HG02938 (cell line): ENCODE data around the gene SLF1.

Experiments used
- ATAC-seq: cut with Tn5 transposase; IDR thresholded peaks from one replicate; pipeline ENCODE4 v1.9.1; 2021; ENCODE audit warnings: mild to moderate bottlenecking, moderate library complexity; ENCODE audit not compliant: unreplicated experiment

The SLF1 gene

DNA sequence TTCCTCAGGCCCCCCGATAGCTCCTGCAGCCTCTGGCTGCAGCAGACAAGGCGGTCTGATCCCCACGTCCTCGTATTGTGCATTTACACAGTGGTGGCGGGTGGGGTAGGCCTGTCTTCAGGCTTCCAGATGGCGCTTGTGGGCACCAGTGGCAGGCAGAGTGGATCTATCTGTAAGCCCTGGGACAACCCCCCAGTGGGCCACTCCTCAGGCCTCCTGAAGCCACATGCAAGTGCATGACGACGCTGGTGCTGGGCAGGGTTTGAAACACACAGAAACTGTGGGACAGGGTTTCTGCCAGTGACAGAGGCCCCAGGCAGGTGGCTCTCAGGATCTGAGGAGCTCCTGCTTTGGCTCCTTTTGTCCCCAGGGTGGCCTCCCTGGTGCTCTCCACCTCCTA lies 42.0 kb downstream of the SLF1 start:
- no peak for ATAC-seq

DNA sequence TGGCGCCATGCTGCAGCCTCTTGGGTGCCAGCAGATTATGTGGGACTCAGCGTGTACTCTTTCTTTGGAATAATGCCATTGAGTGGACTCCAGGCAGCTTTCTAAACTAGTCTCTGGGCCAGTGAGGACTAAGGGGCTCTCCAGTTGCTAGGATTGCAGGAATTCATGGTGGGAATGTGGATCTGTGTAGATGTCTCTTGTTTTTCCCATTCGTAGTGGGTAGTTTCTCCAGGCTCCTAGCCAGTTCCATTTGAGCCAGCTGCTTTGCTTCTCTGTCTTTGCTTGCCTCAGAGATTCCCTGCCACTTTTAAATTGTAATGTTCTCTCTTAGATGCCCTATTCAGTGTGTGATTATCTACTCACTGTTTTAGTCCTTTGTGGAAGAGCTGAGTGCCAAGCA lies 42.6 kb downstream of the SLF1 start:
- ATAC-seq, result no peak

DNA sequence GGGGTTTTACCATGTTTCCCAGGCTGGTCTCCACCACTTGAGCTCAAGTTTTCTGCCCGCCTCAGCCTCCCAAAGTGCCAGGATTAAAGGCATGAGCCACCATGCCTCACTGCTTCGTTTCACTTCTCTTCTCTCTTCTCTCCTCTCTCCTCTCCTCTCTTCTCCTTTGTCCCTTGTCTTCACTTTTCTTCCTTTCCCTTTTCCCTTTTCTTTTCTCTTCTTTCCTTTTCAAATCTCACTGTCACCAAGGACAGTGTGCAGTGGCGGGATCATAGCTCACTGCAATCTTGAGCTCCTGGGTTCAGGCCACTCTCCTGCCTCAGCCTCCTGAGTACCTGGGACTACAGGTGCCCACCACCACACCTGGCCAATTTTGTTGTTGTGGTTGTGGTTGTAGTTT lies 49.5 kb downstream of the SLF1 start:
- ATAC-seq, result no peak

DNA sequence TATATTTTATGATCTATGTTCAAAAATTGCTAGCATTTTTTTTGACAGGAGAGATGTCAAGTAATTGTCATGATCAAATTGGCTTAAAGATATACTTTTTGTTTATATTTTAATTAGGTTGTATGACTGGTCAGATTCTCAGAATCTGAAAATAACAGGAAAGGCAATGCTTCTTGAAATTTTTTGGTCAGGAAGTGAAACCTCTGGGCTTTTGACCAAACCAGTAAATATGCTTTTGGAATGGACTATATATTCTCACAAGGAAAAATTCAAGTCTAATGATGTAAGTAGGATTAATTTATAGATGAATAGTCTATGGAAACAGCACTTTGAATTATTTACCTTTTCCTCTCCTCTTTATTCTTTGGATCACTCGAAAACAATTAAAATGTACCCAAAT lies 52.3 kb downstream of the SLF1 start:
- ATAC-seq, result no peak

DNA sequence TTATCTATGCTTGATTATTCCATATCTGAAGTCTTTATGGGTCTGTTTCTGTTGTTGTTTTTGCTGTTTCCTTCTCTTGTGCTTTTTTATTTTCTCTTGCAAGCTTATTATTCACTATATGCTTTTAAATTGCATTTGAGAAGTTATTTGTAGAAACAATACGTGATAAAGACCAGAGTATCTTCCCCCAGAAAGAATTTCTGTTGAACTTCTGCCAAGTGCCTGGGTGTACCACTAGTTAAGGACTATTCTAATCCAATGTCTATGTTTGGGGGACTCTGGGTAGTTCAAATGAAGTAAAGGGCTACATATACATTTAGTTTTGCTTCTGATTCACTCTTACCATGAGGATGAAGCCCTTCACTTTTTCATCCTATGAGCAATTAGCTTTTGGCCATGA lies 54.3 kb downstream of the SLF1 start:
- ATAC-seq, result no peak

DNA sequence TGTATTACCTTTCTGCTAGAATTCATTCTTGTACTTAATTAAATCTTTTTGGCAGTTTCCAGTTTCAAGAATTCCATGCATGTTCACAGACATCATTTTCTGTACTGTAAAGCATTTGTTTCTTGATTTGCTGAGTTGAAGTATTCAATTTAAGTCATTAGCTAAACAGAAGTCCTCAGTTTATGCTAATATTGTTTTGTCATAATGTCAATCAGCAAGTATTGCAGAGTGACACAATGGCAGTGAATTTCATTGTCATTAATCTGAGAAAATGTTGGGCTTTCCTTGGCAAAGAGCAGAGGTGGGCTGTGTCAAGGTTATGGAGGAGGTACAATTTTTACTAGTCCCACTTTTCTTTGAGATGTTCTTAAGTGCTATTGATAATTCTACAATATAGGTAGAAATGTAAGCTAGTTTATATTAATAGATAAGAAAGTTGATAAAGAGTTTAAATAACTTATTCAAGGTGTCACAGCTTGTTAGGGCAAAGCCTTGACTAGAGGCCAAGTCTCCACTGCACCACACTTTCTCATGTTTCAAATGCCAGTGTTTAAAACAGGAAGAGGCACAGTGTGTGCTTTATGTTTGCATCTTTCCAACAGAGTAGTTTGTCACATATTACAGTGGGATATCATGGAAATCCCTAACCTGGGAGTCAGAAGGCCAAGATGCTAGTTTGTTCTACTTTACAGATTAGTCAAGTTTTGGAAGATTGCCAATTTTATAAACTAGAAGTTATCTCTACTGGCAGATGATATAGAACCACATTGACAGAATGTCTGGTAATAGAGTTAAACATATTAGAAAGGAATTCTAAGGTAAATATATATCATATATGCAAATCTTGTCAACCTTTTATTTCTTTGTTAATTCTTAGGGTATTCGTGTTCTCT lies 56.3 kb downstream of the SLF1 start:
- ATAC-seq, result no peak

DNA sequence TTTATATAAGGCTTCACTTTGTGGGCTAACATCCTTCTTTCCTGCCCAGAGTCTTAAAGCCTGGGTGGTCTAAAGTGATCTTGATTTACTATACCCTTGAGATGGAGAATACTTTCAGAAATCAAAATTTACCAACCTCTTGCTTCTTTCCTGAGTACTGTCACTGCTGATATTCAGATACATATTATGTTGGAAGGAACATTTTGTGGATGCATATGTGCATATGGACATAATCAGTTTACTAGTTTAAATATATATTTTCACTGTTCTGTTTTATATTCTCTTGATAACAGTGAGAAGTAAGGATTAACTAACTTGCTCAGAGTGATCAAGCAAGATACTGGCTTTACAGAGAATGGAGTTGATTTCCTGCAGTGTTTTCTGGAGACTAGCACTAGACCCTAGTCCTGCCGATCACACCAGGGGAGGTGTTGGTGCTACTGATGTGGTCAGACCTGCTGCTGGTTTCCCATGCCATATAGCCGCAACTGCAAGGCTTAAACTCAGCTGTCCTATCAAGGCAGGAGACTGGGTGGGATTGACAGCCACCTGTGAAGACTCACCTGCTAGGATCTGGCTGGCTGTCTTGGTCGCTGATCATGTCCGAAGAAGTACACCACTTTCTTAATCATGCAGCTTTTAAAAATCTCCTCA lies 57.6 kb downstream of the SLF1 start:
- no peak for ATAC-seq

DNA sequence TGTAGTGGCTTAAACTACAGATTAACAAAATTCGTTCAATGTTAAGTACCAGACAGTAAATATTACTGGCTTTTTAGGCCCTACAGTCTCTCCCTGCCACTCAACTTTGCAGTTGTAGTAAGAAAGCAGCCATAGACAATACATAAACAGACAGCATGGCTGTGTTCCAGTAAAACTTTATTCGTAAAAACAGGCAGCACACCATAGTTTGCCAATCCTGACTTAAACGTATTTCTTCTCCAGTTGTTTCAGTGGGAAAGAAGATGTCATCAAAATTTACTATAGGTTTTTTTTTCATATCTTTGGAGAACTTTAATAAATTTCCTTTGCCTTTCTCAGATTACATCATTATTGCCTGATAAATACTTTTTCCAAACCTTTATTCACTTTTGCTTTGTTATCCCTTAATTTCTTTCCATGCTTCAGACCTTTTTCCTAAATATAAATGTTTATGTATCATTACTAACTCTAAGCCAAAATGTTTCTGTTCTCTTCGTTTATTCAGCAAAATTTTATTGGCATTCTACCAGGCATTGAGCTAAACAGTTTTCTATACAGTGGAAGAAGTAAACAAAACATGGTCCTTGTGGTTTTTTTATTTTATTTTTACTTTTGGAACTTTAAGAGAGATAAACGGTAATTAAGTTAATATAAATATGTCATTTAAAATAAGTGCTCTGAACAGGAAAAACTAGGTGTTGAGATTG lies 64.5 kb downstream of the SLF1 start:
- ATAC-seq, result no peak

DNA sequence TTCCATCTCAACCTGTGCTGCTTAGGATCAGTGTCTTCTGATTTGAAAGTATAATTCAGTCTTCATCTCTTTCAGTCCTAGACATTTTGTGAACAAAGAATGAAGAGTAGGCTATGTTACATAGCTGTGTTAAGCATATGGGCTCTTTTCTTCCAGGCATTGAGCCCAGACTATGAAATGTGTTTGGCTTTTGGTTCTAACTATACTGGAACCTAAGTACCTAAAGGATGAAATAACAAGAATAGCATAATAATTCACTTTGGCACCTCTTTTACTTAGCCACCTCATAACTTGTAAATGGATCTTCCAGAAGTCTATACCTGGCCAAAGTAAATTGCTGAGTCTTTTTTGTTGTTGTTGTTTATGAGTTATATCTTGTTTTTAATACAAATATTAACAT lies 71.4 kb downstream of the SLF1 start:
- no peak for ATAC-seq

DNA sequence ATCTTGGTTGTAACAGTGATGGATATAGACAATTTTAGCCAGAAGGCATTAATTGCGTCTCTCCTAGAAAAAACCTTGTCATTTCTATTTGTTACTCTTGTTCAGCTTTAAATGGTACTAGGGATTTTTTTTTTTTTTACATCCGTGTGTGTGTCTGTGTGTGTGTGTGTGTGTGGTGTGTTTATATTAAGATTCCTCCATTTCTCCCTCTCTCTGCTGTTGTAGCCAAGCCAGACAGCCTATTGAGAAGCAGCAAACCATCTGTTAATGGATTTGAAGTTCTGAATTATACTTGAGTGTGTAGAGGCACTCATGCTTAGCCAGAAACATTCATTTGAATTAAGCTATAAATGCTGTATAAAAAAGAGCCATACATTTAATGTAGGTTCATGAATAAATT lies 72.3 kb downstream of the SLF1 start:
- ATAC-seq, result no peak

DNA sequence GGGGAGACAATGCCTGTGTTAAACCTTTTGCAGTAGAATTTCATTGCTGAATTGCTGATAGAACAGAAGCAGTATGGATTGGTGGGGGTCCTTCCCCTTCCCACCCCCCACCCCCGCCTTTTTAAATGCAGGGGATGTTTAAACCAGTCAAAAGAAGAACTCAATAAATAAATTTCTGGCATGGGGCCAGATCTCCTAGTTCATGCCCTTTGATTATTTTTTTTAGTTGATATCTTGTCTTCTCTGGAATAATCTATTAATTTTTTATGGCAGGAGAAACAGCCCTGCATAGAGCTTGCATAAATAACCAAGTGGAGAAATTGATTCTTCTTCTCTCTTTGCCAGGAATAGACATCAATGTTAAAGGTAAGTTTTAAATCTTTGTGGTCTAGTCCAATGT lies 72.8 kb downstream of the SLF1 start:
- no peak for ATAC-seq

DNA sequence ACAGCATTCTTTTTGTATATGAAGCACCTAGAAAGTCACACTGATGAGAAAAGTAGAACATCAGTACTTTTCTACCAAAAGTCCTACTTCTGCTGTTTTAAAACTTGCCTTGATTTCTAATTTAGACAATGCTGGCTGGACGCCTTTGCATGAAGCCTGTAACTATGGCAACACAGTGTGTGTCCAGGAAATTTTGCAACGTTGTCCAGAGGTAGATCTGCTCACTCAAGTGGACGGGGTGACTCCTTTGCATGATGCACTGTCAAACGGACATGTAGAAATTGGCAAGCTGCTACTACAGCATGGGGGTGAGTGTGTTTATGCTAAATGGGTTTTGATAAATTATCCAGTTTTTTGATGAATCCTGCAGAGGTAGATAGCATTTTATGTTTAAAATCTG lies 73.5 kb downstream of the SLF1 start:
- ATAC-seq, result no peak

DNA sequence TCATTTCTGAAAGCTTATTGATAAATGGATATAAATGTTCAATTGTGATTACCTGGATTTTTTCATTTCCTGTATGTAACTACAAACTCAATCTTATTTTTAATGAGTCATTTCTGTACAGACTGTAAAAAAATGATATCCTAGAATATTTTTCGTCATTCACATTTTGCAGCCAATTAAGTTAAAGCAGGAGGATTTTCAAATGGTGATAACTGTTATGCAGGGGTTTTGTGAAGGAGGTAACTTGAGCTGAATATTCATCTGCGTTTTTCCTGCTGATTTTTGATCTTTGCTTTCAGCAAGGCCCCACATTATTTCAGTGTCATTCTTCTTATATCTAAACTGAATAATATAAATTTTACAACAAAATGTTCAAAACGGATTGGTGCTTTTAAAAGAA lies 74.1 kb downstream of the SLF1 start:
- ATAC-seq, result no peak

DNA sequence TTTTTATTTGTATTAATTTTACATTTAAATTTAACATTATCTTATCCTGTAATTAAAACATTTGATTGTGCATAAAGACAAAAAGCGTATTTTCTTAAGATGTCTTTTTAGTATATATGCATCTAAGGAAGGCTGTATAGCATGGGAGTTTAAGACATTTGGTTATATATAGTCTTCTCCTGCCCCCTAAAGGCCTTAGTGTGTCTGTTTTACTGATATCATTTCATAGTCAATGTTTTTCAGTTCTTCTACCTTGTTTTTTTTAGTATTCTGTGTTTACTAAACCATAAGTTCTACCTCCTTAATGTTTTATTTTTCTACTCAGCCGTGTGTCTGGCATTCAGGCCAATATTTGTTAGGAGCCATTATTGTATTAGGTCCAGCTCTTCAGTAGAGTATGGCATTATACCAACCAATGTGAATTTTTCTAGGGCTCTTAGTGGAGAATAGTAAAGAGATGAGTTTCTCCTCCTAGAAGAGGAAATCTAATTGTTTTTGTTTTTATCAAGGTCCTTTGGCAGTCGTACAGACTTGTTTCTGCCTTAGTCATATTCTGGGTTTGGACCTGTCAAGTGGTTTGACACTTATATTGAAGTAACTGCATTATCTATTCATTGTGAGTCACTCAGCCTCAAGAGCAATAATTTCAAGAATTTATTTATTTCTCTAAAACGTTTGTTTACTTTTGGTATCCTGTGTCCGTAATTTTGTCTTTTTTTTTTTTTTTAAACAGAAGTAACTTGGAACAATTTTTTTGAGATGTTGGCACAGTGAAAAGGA lies 74.8 kb downstream of the SLF1 start:
- peak; percentile 91 for ATAC-seq

DNA sequence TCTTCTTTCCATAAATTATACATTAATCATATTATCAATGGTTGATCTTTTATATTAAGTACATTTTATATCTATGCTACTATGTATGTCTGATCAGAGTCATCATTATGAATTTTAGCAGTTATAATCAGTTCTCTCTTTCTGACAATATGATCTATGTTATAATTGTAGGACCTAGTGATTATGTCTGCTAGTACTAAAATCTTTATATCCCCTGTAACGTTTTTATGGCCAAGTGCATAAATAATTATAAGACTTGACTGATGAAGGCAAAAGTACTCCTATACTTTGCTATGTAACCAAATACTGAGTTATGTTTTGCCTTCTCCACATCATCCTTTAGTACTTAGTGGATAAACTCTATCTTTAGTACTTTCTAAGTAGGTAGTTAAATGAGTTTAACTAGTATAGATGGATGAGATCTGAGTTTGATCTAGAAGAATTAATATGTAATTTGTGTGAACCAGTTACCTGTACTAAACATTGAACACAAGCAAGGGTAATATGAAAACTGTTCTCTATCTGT lies 75.4 kb downstream of the SLF1 start:
- ATAC-seq, result no peak

DNA sequence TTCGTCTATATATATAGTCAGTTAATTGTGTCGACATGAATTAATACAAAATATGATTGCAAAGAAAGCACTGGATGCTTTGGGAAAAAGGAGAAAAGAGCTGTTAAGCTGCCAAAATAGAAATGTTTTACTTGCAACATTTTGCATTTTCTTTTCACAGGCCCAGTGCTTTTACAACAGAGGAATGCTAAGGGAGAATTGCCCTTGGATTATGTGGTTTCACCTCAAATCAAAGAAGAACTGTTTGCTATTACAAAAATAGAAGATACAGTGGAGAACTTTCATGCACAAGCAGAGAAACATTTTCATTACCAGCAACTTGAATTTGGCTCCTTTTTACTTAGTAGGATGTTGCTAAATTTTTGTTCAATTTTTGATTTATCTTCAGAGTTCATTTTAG lies 76.2 kb downstream of the SLF1 start:
- ATAC-seq, result no peak

DNA sequence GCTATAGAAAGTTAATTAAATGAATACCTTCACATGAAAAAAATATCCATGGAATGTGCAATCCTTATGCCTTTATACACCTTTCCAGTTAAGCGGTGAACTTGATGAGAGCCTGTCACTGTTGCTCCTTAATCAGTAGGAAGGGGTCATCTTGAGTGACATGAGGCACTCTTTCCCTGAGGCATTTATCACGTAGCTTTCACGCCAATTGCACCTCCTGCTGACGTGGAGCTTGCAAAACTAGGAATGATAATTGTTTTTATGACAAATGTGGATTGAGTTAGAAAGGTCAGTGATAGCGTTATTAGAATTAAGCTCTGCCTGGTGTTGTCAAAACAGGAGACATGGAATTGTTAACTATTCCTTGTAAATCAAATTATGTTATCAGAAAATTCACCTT lies 79.7 kb downstream of the SLF1 start:
- ATAC-seq, result no peak

DNA sequence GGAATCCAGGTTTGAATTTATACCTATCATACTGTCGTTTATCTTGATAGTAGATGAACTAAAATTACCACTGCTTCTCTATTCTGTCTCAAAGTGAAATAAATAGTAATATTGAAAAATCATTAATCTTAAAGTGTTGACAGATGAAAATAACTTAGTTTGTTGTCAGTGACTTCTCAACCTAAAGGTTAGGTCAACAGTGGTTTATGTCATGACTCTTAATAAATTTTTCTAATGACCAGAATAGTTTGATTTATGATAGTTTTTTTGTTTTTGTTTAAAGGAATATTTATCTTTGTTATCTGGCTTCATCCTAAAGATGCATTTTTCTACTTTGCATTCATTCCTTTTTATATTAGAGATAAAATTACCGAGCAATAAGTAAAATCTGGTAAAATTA lies 81.1 kb downstream of the SLF1 start:
- no peak for ATAC-seq

DNA sequence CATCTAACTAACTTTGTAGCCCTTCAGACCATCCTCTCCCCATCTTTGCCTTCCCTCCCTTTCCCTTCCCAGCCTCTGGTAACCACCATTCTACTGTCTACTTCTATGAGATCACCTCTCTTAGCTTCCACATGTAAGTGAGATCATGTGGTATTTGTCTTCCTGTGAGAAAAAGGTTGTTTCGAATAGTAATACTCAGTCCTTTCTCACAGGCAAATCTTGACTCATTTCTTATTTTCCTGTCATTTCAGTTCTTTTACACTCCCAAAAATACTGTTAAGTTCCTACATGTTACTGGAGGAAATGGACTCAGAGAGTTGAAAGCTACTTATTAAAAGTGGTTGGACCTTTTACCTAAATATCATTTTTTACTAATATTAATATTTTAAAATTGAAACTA lies 82.1 kb downstream of the SLF1 start:
- peak; percentile 70 for ATAC-seq

DNA sequence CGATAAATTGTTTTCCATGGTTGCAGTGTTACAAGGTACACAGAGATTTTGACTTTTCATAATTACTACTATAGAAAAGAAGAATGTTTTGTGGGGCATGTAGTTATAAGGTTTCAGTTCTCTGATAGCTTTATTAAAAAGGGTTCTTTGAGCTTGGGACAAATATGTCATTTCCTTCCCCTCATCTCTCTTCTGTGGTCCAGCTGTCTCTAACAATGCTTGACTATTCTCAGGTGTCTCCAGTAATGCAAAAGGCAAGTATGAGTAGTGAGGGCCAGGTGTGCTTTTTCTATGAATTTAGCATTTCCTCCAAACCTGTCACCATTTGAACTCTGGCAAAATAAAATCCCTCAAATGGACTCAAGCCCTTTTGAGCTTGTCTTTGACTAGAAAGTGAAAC lies 84.3 kb downstream of the SLF1 start:
- peak; percentile 91 for ATAC-seq

DNA sequence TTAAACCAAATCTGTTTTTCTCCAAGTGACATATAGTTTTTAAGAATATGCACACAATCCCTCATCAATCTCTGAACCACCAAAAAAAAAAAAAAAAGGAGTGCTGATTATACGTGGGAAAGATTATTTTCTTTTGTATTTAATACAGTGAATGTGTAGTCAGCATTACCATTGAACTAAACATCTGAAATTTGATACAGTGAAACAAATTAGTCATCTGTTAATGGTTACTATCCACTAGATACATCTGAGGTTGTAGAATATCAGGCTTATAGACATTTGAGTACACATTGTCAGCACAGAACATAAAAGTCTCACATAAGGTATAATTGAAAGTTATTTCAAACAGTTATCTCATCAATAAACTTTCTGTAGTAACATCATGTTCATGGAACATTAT lies 87.0 kb downstream of the SLF1 start:
- no peak for ATAC-seq
